Gastroesophageal sphincter (tissue), 4 donors: ENCODE results near the gene ZNF385D. TPM values are rescaled to one million over a fixed set of nuclear protein-coding genes. Genes with fewer than 3 reads are reported as not detected.

Experiments
- ATAC-seq: fragments of 150-250 bp; one replicate; pipeline ENCODE4 v1.9.1; 2016; ENCODE audit warnings: mild to moderate bottlenecking, moderate library complexity
- H3K27ac ChIP-seq, 4 donors: fragments of 200-600 bp; sonication (generic) in 3 of 4; 1 replicate in 3 of 4; 2 replicates in 1 of 4; pipeline ENCODE4 v1.5.1; 2016 to 2019
- H3K27me3 ChIP-seq: fragments of 200-600 bp; sonication (generic); one replicate; pipeline ENCODE4 v1.5.1; 2019
- H3K36me3 ChIP-seq, 2 donors: fragments of 200-600 bp; sonication (generic); one replicate each; pipeline ENCODE4 v1.5.1; 2019; ENCODE audit warnings: control low read depth in 1 of 2
- H3K4me1 ChIP-seq, 3 donors: fragments of 200-600 bp; sonication (generic); 1 replicate in 2 of 3; 2 replicates in 1 of 3; pipeline ENCODE4 v1.5.1; 2016 to 2019; ENCODE audit warnings: control low read depth in 2 of 3
- H3K4me3 ChIP-seq, 2 donors: fragments of 200-600 bp; sonication (generic); one replicate each; pipeline ENCODE4 v1.5.1; 2019; ENCODE audit warnings: mild to moderate bottlenecking in 1 of 2, moderate library complexity in 1 of 2
- H3K9me3 ChIP-seq, 3 donors: fragments of 200-600 bp; sonication (generic); one replicate each; pipeline ENCODE4 v1.5.1; 2017 to 2019; ENCODE audit warnings: control low read depth in 2 of 3
- CTCF ChIP-seq, 4 experiments: fragments of 200-600 bp in 2 of 4; fragments of 450-650 bp in 2 of 4; sonication (generic) in 1 of 4; IDR thresholded peaks; one replicate each; pipeline ENCODE4 v1.5.1; 2017 to 2019; ENCODE audit warnings: antibody characterized with exemption in 4 of 4, mild to moderate bottlenecking in 2 of 4, moderate library complexity in 2 of 4
- EP300 ChIP-seq: sonication (generic); formaldehyde crosslinking; IDR thresholded peaks from one replicate; pipeline ENCODE4 v1.6.1; 2017; ENCODE audit warnings: antibody characterized with exemption, mild to moderate bottlenecking
- POLR2A ChIP-seq, 2 donors: fragments of 450-650 bp; IDR thresholded peaks; one replicate each; pipeline ENCODE4 v1.6.1; 2017; ENCODE audit warnings: antibody characterized with exemption in 2 of 2, mild to moderate bottlenecking in 2 of 2, moderate library complexity in 1 of 2
- POLR2AphosphoS5 ChIP-seq: sonication (generic); formaldehyde crosslinking; IDR thresholded peaks from one replicate; pipeline ENCODE4 v1.6.1; 2017; ENCODE audit warnings: antibody characterized with exemption
- WGBS, 2 donors: methylation state at CpG; one replicate each; pipeline ENCODE4 v1.1.5; 2018; ENCODE audit warnings: low coverage in 1 of 2; 5-methylcytosine and 5-hydroxymethylcytosine counted together
- total RNA-seq, 4 donors: library from RNA; depleted of rRNA; stranded (reverse); fragments of >200 nt; gene quantifications; one replicate each; pipeline ENCODE4 v1.1.0, GENCODE V29; 2016

ZNF385D gene
- total RNA-seq, 4 donors from 2014 or later: 8.1 to 17.9 (median 11.3) TPM

DNA sequence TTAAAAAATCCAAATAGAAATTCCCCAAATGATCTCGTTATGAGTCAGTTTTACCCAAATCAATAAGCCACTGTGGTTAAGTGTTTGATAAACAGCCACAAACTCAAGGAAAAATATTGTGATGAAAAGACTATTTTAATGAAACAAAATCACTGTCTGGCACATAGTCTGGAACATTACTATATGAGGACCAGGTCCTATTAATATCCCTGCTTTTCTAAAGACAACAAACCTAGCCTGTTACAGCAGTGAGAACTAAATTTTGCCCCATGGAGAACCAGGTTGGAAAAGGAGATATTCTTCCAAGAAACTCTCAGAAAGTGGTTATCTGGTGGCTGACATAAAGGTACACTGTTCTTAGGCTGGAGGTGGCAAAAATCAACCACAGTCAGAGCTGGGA is 27.7 kb upstream of the ZNF385D start:
- 69 to 86% methylated on average over 1 of the region's 1 CpG for WGBS, 2 donors
- Histone ChIP-seq H3K36me3 (no peaks in the 10 kb centered on the region), H3K4me1 (peaks cover 0 to 32% (median under 1%) of the 10 kb centered on the region in 3 donors), H3K27ac (peak overlapping the region in 3 of 4 donors; percentile 45 to 62 (median 45)), H3K9me3 (no peaks in the 10 kb centered on the region), H3K4me3 (no peak overlapping the region), H3K27me3 (no peaks in the 10 kb centered on the region)
- no peak for ATAC-seq
- TF ChIP-seq EP300 (no peak), POLR2AphosphoS5 (no peak), CTCF (IDR thresholded peaks at IDR 0.05) (no peak), POLR2A (IDR thresholded peaks at IDR 0.05) (no peak)

DNA sequence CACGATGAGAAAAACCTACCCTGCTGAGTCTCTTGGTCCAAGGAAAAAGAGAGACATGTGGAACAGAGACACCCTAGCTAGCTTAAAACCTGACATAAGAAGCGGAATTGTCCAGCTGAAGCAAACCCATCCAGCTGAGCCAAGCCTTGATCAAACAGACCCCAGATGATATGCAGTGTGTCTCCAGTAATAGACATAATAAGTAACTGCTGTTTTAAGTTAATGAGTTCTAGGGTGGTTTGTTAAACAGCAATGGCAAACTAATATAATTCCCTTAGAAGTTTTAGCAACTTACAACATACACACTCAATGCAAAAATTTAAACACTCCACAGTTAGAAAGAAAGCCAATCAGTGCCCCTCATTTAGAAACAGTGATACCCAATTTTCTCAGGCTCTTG is 26.8 kb upstream of the ZNF385D start:
- TF ChIP-seq EP300 (no peak), CTCF (IDR thresholded peaks at IDR 0.05) (no peak), POLR2A (IDR thresholded peaks at IDR 0.05) (no peak), POLR2AphosphoS5 (no peak)
- Histone ChIP-seq H3K27me3 (no peaks in the 10 kb centered on the region), H3K4me3 (no peak overlapping the region), H3K36me3 (no peaks in the 10 kb centered on the region), H3K27ac (no peak overlapping the region), H3K9me3 (no peaks in the 10 kb centered on the region), H3K4me1 (peaks cover 0 to 28% (median 0%) of the 10 kb centered on the region in 3 donors)
- WGBS, 2 donors: 90% methylated on average over 2 of the region's 2 CpGs; no CpG with 5 or more reads in 1 of the 2 donors
- no peak for ATAC-seq

- no peaks in the 10 kb centered on the region for H3K36me3 ChIP-seq
- H3K4me1 ChIP-seq: no peaks in the 10 kb centered on the region
- 58 to 64% methylated on average over 2 of the region's 2 CpGs for WGBS, 2 donors
- H3K9me3 ChIP-seq: no peaks in the 10 kb centered on the region
- H3K27me3 ChIP-seq: no peaks in the 10 kb centered on the region
- H3K4me3 ChIP-seq: no peak overlapping the region
- TF ChIP-seq POLR2AphosphoS5: no peak
- TF ChIP-seq POLR2A (IDR thresholded peaks at IDR 0.05): no peak
- TF ChIP-seq CTCF (IDR thresholded peaks at IDR 0.05): no peak
- no peak for TF ChIP-seq EP300
- no peak overlapping the region for H3K27ac ChIP-seq
- ATAC-seq: no peak
Measured at GRCh38 chr3:21766002-21766401, 15.0 kb upstream of the ZNF385D start.

DNA sequence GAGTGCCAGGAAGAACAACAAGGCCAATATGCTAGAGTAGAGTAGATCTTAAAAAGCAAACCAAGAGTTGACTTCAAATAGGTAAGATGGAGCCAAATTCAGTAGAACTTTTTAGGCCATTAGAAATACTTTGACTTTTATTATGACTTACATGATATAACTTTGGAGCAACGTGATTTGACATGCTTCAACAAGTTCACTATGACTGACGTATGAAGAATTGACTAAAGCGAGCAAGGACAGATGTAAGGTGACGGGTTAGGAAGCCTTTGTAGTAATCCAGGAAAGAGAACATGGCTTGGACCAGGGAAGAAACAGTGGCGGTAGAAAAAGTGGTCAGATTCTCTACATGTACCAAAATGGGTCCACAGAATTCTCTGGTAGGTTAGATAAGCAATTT is 4.9 kb upstream of the ZNF385D start:
- no peak for ATAC-seq
- peaks cover 0 to 13% (median 3%) of the 10 kb centered on the region in 3 donors for H3K4me1 ChIP-seq
- no peaks in the 10 kb centered on the region for H3K36me3 ChIP-seq
- no peaks in the 10 kb centered on the region for H3K27me3 ChIP-seq
- no peak for TF ChIP-seq POLR2A (IDR thresholded peaks at IDR 0.05)
- no peak for TF ChIP-seq CTCF (IDR thresholded peaks at IDR 0.05)
- TF ChIP-seq POLR2AphosphoS5: no peak
- no peak for TF ChIP-seq EP300
- no peak overlapping the region for H3K27ac ChIP-seq
- WGBS, 2 donors: 73 to 78% methylated on average over 4 to 5 of the region's 5 CpGs
- no peaks in the 10 kb centered on the region for H3K9me3 ChIP-seq
- no peak overlapping the region for H3K4me3 ChIP-seq

- WGBS, 2 donors: 100% methylated on average over 1 of the region's 1 CpG
- TF ChIP-seq CTCF (IDR thresholded peaks at IDR 0.05) (no peak), POLR2A (IDR thresholded peaks at IDR 0.05) (no peak), EP300 (no peak), POLR2AphosphoS5 (no peak)
- peaks cover 0 to 15% (median 3%) of the 10 kb centered on the region in 3 donors for H3K4me1 ChIP-seq
- H3K27ac ChIP-seq: no peak overlapping the region
- no peaks in the 10 kb centered on the region for H3K36me3 ChIP-seq
- no peaks in the 10 kb centered on the region for H3K9me3 ChIP-seq
- ATAC-seq: no peak
- H3K4me3 ChIP-seq: no peak overlapping the region
- no peaks in the 10 kb centered on the region for H3K27me3 ChIP-seq
Measured at GRCh38 chr3:21754839-21755238, 3.8 kb upstream of the ZNF385D start.
